NCI-H2081 treated with DMSO at 0.1 percent for 48 hours (cell line): ENCODE results near the gene NABP1.

Experiments
- DNase-seq: peaks from one replicate; lab custom pipeline; 2025; lab: John Stamatoyannopoulos, UW

Gene NABP1

DNA sequence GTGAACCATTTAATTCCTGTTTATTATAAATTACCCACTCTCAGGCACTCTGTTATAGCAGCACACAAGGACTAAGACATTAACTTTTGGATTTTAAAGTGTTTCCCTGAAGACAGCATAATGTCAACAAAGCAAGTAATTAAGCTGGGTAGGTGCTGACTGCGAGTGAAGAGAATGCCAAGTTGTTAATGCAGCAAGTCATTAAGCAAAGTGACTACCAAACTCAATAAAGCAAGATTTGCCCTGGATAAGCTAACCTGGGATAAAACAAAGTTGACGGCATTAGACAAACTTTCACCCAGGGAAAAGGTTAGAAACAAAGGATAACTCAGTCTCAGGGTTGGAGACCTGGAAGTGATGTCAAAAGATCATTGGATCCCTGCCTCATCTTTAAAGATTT, 28.4 kb upstream of the NABP1 start:
- no peak for DNase-seq

DNA sequence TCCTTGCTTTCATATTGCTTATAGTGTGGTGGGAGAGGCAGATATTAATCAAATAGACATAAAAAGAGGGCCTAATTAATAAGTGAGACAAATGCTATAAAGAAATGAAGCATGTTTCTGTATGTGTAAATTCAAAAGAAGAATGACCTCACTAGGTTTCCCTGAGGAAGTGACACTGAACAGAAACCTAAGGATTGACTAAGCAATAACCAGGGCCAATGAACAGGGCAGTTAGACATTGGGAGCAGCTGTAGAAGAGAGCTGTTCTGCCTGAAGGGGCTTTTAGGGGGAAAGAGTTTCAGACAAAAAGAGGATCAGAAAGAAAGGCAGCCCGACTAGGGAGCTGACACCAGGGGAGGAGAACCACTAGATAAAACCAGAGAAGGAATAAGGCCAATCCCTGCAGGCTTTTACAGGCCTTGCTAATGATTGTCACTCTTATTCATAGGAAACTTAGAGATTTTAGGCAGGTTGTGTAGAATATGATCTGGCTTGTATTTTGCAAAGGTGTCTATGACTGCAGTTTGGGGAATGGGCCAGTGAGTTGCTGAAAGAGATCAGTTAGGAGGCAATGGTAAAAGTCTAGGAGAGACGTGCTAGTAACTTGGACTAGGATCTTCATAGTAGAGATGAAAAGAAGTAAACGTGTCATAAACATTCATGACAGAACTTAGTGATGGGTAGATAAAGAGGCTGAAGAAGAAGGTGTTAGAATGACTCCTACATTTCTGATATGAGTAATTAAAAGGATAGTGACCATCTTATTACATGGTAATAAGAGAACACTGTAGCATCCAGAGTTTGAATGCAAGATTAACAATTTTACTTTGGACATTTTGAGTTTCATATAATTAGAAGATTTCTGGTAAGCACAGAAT, 26.8 kb upstream of the NABP1 start:
- DNase-seq = no peak

DNA sequence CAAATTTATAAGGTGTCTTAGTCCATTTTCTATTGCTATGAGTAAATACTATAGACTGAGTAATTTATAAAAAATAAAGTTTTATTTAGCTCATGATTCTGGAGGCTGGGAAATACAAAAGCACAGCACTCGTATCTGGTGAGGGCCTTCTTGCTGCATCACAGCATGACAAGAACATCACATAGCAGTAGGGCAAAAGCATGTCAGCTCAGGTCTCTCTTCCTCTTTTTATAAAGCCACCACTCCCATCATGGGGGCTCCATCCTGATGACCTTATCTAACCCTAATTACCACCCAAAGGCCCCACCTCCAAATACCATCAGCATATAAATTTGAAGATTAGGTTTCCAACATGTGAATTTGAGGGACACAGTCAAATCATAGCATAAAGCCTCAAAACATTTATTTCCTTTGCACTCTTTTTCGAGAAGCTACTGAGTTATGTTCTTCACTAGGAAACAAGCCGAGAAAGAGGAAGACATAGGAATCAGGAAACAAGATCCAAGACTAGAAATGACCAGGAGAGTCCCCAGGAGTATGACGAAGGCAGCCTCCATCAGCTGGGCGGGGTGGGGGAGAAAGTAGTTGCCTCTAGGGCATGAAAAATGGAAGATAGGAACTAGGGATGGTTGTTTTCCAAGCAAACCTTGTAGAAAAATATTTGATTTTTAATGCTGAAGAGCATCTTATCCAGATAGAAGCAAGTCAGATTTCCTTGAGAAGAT, 24.1 kb upstream of the NABP1 start:
- no peak for DNase-seq

DNA sequence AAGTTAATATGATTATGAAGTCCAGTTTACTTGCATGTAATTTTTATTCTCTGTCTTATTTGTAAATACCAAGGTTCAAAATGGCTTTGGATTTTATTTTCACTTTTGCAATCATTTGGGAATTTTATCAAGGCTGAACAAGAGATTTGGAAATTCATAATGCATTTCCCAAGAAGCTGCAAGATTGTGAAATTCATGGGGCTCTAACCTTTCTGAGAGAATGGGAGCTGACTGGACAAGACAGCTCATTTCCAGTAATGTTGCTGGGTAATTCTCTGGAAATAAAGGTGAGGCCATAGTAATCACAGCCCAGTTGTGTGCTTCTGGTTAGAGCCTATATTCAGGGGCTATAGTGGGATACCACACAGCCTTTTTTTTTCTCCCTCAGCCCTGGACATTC, 21.5 kb upstream of the NABP1 start:
- DNase-seq = no peak

DNA sequence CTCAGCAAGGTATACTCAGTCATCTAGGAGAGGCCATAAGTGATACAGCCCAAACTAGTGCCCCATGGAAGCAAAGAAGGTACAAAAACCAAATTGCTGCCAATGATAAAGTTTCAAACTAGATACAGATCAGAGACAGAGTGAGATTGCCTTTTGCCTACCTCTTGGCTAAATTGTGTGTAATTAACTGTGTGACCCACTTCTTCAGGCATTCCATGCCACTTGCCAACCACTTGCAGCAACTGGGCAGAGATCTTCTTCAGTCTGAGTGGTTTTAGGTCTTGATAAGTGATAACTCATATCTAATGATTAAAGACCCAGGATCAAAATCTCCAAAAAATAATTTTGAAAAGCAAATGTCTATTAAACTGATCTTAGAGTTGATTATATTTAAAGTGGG, 21.1 kb upstream of the NABP1 start:
- DNase-seq = no peak

DNA sequence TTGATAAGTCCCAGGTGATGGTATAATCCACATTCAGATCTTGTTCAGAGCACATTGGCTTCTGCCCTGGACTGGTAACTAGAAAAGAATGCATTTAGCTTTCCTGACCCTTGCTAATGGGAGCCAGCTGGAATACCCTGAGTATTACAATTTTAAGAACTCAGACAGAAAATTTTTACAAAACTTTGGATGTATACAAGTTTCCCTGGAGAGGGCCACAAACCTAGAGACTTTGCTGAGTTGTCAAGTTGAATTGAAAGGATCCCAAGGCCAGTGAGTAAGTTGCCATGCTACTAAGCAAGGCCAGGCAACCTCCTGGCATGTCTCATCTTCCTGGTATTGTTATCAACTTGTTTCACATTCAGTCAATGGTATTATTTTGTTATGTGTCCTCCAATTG, 20.0 kb upstream of the NABP1 start:
- DNase-seq = no peak

DNA sequence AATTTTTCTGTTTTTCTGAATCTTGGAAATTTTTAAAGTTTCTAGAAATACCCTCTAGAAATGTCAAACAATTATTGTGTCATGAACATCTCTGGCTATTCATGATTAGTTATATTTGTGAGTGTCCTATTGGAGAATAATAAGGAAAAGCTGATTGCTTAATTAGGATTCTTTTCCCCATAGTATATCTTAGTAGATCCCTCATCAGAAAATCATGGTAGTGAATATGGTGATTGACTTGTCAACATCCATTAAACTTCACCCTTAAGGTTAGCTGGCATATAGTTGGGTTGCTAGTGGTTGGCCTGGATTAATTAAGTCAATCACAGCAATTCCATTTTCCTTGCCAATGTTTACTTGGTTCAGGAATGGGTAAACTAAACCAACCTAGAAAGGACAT, 18.7 kb upstream of the NABP1 start:
- DNase-seq = no peak

DNA sequence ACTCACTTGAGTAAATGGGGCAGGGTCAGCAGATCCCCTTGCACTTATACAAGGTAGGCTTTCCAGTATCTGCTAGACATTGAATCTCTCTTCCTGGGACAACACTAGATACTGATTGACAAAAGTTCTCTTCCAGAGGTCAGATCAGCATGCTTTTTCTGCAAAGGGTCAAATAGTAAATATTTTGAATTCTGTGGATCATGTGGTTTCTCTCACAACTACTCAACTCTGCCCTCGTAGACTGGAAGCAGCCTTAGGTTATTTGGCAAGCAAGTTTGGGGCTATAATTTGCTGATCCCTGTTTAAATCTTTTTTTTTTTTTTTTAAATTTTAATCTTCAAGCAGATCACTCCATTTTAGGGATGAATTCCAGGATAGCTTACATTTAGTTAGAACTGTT, 17.4 kb upstream of the NABP1 start:
- DNase-seq = no peak

DNA sequence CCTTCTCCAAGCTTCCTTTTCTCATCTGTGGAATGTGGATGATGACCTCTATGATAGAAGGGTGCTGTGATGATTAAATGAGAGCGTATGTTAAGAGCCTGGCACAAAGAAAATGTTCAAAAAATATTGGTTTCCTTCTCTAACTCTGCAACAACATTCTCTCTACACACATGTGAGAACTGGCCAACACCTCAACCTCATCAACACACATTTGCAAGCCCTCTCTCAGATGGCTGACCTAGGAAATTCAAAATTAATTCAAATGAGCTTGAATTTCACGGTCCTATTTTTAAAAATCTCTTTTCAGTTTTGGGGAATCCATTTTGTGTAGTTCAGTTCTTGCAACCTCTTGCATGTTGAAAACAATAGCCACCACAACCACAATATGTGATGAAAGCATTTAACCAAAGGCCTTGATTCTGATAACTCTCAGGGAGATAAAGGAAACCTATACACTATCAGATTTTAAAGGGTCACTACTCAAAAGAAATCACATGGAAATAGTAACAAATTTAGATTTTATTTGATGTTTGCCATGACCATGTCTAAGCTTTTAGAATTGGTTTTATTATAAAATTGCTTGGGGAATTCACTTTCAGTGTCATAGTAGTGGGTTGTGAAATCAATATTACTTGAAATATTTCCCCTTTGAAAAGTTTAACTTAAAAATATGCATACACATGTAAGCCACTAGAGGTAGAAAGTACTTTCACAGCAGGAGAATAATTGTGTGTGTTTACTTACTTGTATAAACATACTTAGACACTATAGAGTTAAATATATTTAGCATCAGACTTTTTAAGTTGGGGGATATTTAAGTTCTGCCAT, 16.6 kb upstream of the NABP1 start:
- no peak for DNase-seq

DNA sequence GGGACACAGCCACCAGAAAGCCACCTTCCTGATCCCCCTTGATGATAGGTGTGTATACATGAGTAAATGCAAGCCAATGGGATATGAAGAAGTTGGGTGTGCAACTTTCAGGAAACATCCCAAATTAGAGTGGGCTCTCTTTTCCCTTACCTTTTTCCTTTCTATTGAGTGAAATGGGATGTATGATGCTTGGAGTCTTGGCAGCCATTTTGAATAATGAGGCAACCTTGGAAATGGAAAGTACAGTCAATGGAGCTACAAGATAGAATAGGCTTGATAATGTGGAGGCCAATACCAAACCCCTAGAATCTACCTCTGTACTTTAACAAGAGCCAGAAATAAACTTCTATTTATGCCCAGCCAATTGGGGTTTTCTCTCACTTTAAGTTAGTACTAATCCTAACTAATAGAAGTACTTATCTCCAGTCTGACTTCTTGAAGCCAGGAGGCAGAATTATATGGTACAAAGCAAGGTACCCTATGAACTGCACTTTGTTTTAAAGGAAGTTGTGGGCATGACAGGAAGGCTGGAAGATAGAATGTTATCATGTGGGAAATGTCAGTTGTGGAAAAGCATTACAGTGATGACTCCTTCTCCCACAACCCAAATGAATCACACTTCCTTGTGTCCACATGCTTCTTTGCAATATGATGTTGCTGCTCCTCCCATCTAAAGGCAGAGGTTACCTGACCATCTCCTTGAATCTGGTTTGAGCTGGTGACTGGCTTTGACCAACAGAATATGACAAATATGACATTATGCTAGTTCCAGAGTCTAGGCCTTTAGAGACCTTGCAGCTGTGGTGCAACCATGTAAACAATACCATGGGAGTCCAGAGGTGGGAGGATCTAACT, 12.9 kb upstream of the NABP1 start:
- no peak for DNase-seq

DNA sequence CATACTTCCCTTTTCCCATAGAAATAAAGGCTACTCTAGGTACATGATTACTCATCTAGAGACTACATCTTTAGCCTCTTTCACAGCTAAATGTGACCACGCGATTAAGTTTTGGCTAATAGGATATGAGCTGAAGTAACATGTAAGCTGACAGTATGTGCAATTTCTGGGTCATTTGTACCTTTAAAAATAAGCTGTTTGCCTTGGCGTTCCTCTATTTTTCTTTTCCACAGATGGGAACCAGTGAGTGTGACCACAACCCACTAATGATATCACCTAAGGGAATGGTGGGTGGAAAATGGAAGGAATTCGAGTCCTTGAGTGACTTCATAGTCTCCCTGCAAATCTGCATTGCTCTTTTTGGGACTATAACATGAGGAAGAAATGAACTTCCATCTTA, 11.7 kb upstream of the NABP1 start:
- no peak for DNase-seq

DNA sequence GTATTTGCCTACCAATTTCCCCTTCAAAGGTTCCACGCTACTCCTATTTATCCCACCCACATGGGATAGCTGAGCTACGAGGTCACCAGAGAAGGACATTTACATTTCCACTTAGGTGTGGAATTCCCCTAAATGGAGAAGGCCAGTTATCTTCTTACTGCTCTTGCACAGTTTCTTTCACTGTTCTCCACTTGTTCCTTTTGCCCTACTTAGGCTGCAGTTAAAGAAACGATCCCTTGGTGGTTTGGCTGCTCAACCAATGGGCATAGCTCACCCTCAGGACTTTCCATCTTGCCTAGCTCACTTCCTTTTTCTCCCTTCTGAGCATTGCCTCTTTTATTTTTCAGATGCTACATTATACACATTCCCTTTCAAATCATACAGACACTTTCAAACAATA, 11.2 kb upstream of the NABP1 start:
- DNase-seq = no peak

DNA sequence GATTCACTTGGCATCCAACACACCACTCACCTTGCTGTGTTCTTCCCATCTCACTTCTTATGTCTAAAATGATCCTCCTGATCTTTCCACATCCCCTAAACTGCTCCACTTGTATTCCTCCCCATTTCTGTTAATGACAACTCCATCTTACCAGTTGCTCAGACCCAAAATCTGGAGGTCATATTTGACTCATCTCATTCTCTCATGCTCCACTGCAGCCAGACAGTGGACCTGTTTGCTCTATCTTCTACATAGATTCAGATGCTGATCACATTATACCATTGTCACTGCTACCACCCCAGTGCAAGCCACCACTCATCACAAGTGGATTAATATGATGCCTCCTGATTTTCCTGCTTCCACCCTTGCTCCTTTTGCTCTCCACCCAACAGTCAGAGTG, 7.9 kb upstream of the NABP1 start:
- no peak for DNase-seq

DNA sequence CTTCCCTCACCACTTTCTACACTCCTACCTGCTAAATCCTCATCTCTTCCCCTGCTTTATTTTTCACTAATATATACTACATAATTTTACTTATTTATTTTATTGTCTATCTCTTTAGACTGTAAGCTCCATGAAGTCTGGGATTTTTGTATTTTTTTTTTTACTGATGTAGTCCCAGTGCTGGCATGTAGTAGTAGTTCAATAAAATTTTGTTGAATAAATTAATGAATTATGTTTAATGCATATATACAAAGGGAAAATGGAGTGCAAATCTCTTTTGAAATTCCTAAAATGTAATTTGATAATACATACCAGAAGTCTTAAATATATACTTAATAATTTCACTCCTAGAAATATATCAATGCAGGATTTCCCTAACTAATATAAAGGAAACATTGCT, 7.1 kb upstream of the NABP1 start:
- no peak for DNase-seq

DNA sequence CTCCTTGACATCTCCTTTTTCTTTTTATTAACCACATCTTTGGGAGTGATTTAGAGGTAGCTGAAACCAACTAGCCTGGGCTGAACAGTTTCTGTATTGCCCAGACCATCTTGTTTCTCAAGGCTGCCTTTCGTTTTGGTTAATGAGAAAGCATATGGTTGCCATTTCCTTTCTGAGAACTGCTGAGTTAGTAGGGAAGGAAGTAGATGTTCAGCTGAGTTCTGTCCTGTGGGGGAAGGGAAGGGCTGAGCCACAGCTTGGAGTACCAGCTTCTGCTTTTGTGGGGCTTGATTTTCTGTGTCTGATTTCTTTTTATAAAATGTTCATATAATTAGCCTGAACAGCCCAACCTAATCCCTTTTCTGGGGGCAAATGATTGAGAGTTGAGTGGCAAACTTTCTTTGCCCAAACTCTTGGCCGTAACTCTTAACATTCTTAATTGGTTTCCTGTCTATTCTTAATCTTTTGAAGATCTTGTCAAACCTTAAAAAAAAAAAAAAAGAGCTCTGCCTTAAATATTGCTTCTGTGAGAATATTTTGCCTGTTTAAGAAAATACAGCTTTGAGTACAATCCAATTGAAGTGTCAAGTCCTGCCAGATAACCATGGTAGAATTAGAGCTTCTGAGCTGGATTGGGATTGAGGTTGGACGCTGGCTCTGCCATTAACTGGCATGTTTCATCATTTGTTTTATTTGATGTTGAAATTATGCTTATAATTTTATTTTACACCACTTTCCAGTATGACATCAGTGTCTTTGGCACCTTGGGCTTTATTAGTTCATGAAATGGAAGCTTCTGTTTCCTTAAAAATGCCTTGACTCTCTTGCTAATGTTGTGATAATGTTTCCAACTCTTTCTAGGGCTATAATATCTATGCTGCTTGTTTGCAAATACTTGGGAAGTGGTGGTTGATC, 1.9 kb upstream of the NABP1 start:
- DNase-seq = no peak

DNA sequence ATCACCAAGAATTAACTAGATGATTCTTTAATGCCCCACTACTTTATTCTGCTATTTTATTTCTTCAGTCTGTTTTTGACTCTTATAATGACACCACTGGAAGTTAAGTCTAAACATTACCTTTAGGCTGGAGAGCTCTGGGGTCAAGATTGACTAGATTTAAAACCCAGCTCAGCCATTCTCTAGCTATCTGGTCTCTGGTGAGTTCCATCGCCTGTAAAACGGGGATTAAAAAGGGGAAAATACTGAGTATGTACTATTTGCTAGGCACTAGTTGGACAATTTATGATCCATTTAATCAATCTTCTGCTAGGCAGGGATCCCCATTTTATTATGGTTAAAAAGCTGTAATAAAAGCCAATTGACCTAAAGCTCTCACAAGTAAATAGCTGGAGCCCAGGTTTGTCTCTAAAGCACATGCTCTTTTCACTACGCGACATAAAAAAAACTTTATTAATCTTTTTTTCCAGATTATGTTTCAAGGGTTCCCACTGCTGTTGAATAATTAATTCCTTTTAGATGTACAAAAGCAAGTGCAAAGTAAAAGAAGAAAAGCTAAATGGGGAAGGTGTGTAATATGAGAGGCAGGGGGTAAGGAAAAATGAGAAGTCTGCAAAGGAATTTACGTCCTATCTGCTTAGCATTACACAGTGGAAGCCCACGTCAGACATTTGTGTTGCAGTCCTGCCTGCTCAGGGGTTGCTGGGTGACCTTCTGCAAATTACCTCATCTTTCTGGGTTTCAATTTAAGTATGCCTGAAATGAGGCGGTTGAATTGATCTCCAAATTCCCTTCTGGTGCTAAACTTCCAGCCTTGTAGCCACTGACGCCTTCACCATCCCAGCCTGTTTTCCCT, 918 bp upstream of the NABP1 start:
- DNase-seq = no peak

DNA sequence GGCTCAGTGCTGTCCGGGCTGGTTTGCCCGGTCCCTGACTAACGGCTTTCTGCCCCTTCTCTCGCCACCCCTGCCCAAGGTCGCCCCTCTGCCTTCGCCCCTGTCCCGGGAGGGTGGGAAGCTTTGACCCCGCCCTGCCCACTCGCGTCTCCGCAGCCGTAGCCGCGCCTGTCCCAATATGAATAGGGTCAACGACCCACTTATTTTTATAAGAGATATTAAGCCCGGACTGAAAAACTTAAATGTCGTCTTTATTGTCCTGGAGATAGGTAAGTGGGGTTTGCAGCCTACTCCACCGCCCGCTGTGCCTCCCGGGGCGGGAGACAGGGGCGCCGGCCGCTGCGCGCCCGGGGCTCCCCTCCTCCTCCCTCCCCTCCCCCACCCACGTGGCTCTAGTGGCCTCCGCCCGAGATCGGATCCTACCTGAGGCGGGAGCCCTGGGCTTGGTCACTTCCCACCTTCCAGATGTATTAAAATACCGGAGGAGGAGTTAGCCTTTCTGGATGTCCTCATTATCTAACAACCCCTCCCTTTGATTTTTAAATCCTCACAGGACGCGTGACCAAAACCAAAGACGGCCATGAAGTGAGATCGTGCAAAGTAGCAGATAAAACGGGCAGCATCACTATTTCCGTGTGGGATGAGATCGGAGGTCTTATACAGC, 633 bp downstream of the NABP1 start:
- DNase-seq = no peak

DNA sequence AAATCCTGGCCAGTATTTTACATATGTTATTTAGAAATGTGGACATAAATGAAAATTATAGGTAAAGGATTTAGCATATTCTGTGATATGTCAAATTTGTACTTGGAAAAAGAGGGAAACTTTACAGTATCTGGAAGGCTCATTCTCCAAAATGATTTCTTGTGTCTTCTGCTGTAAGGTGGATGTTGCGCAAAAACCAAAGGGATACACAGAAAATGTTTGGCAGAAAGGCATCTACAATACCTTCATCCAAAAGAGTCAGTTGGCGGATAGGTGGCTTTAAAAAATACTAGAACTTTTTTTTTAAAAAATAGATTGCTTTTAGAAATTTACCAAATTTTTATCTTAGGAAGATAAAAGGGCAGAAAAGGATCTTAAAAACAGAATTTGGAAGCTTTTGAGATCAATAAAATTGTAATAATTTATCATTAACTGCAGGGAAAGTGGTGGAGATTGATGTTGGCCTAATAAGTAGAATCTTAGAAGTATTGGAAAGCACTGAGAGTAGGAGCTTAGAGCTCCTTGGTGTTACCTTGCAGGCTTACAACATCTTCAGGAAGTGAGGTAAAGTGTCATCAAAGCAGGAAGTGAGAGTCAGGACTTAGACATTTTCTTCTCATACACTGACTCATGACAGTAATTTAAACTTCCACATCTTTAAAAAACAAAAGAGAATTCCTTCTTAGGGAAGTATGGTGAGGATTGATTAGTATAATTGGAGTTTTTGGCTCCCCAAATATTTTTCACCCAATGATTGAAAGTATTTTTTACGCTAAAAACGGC, 2.1 kb downstream of the NABP1 start:
- DNase-seq = no peak
